ENCODE measurements around the gene TRPM4. TPM values are rescaled to one million over a fixed set of nuclear protein-coding genes. Genes with fewer than 3 reads are reported as not detected.

TRPM4 gene
- total and polyA plus RNA-seq, 2 donors (not counting 3 experiments of a cell fraction or from before 2014, with no cell fraction given): 17.6 to 38.9 TPM

- Histone ChIP-seq H3K9ac (replicated peaks; ENCODE audit: extremely low read depth, insufficient read depth, low read length) (no peak overlapping the region), H3K27ac (ENCODE audit: insufficient read depth, low read depth, low read length) (no peak overlapping the region), H3K79me2 (ENCODE audit: control insufficient read depth, insufficient read depth, low read length) (no peaks in the 10 kb centered on the region), H3K9me1 (replicated peaks; ENCODE audit: control insufficient read depth, extremely low read depth, insufficient read depth, low read length) (no peaks in the 10 kb centered on the region), H2AFZ (ENCODE audit: low read depth, low read length) (no peak overlapping the region), H3K4me2 (ENCODE audit: insufficient read depth, low read length) (no peak overlapping the region), H3K4me1 (ENCODE audit: control insufficient read depth, extremely low read depth, insufficient read depth, low read length) (no peaks in the 10 kb centered on the region), H3K36me3 (ENCODE audit: control insufficient read depth in 2 of 2, extremely low read depth in 1 of 2, insufficient read depth in 2 of 2, low read length in 2 of 2) (peaks cover 0 to 2% of the 10 kb centered on the region in 2 experiments), H3K9me3 (replicated peaks; ENCODE audit: control insufficient read depth, insufficient read depth, low read length) (no peaks in the 10 kb centered on the region), H3K4me3 (replicated peaks in 1 of 3; ENCODE audit: insufficient read depth in 1 of 3, low read depth in 1 of 3, low read length in 3 of 3) (no peak overlapping the region), H3K27me3 (ENCODE audit: control insufficient read depth in 2 of 2, insufficient read depth in 2 of 2, low read length in 2 of 2) (no peaks in the 10 kb centered on the region), H4K20me1 (replicated peaks; ENCODE audit: control insufficient read depth, extremely low read depth, insufficient read depth, low read length) (no peaks in the 10 kb centered on the region)
- DNase-seq (ENCODE audit: low read depth, low spot score) (peak; percentile 9), FAIRE-seq (no peak)
- intact Hi-C loops (cut with micrococcal nuclease) (no loop called here), dilution Hi-C loops (cut with MboI; ENCODE audit: extremely low pct_ligation_motif_present, low sequenced_read_pairs) (no loop called here)
- no peak for TF ChIP-seq POLR2A (IDR thresholded peaks at IDR 0.05; ENCODE audit: low read depth, low read length)
- no peak for TF ChIP-seq JUN (IDR thresholded peaks at IDR 0.05; ENCODE audit: borderline replicate concordance, insufficient read depth, insufficient read length, low read depth)
- TF ChIP-seq POLR2AphosphoS5 (IDR thresholded peaks at IDR 0.05; ENCODE audit: insufficient read depth, low read depth, low read length): no peak
- TF ChIP-seq MAX (IDR thresholded peaks at IDR 0.05; ENCODE audit: insufficient read depth, insufficient read length): no peak
- no peak for TF ChIP-seq FOS (IDR thresholded peaks at IDR 0.05; ENCODE audit: borderline replicate concordance, insufficient read depth, low read length)
- BruUV-seq (replicated peaks): no TSS peak
- ChIA-PET POLR2A (no interaction called here), CTCF (interaction anchor here (0.7 to 2.4 kb wide), 4 partner anchors 11 to 112 kb away, joined by 3 to 21 read pairs (median 6); no protein-coding TSS in a partner anchor)
These were observed 52.7 kb downstream of the TRPM4 start for GRCh38 chr19:49210108-49210900.

GRCh38 chr19:49210901-49211451, 53.4 kb downstream of the TRPM4 start:
- POLR2A ChIA-PET: no interaction called here
- intact Hi-C loops (cut with micrococcal nuclease): no loop called here

More at GRCh38 chr19:49210901-49211451, 53.4 kb downstream of the TRPM4 start:
- DNase-seq (ENCODE audit: low read depth, low spot score) (no peak), FAIRE-seq (no peak)
- Histone ChIP-seq H3K4me2 (ENCODE audit: insufficient read depth, low read length) (no peak overlapping the region), H3K27ac (ENCODE audit: insufficient read depth, low read depth, low read length) (no peak overlapping the region), H3K9ac (replicated peaks; ENCODE audit: extremely low read depth, insufficient read depth, low read length) (no peak overlapping the region), H3K79me2 (ENCODE audit: control insufficient read depth, insufficient read depth, low read length) (no peaks in the 10 kb centered on the region), H3K36me3 (ENCODE audit: control insufficient read depth in 2 of 2, extremely low read depth in 1 of 2, insufficient read depth in 2 of 2, low read length in 2 of 2) (no peaks in the 10 kb centered on the region), H3K27me3 (ENCODE audit: control insufficient read depth in 2 of 2, insufficient read depth in 2 of 2, low read length in 2 of 2) (no peaks in the 10 kb centered on the region), H3K4me1 (ENCODE audit: control insufficient read depth, extremely low read depth, insufficient read depth, low read length) (no peaks in the 10 kb centered on the region), H3K9me3 (replicated peaks; ENCODE audit: control insufficient read depth, insufficient read depth, low read length) (no peaks in the 10 kb centered on the region), H2AFZ (ENCODE audit: low read depth, low read length) (no peak overlapping the region), H4K20me1 (replicated peaks; ENCODE audit: control insufficient read depth, extremely low read depth, insufficient read depth, low read length) (no peaks in the 10 kb centered on the region), H3K4me3 (replicated peaks in 1 of 3; ENCODE audit: insufficient read depth in 1 of 3, low read depth in 1 of 3, low read length in 3 of 3) (no peak overlapping the region), H3K9me1 (replicated peaks; ENCODE audit: control insufficient read depth, extremely low read depth, insufficient read depth, low read length) (no peaks in the 10 kb centered on the region)
- dilution Hi-C loops (cut with MboI; ENCODE audit: extremely low pct_ligation_motif_present, low sequenced_read_pairs): no loop called here
- CTCF ChIA-PET: interaction anchor here (1.0 to 2.4 kb wide), 3 partner anchors 12 to 113 kb away, joined by 5 to 21 read pairs (median 6); no protein-coding TSS in a partner anchor
- TF ChIP-seq POLR2AphosphoS5 (IDR thresholded peaks at IDR 0.05; ENCODE audit: insufficient read depth, low read depth, low read length): no peak
- TF ChIP-seq MYC (IDR thresholded peaks at IDR 0.05; ENCODE audit: low read depth, low read length): no peak
- no peak for TF ChIP-seq MAX (IDR thresholded peaks at IDR 0.05; ENCODE audit: insufficient read depth, insufficient read length)
- TF ChIP-seq POLR2A (IDR thresholded peaks at IDR 0.05; ENCODE audit: low read depth, low read length): no peak
- TF ChIP-seq CTCF (IDR thresholded peaks at IDR 0.05; ENCODE audit: extremely low read depth in 1 of 2, insufficient read depth in 1 of 2, low read depth in 1 of 2, low read length in 2 of 2): no peak
- TF ChIP-seq EZH2 (IDR thresholded peaks at IDR 0.05; ENCODE audit: borderline replicate concordance, low read depth, low read length, severe bottlenecking): no peak
- TF ChIP-seq GATA2 (IDR thresholded peaks at IDR 0.05; ENCODE audit: insufficient read depth, insufficient read length, low read depth, low read length): no peak
- no peak for TF ChIP-seq FOS (IDR thresholded peaks at IDR 0.05; ENCODE audit: borderline replicate concordance, insufficient read depth, low read length)
- TF ChIP-seq JUN (IDR thresholded peaks at IDR 0.05; ENCODE audit: borderline replicate concordance, insufficient read depth, insufficient read length, low read depth): no peak
- BruUV-seq (replicated peaks): TSS peak; percentile 19

Measured in endothelial cell of umbilical vein (primary cell).